WTC11 (cell line): ENCODE results near the gene GPC6. TPM values are rescaled to one million over a fixed set of nuclear protein-coding genes. Genes with fewer than 3 reads are reported as not detected.

Experiments used
- ATAC-seq: fragments of 200-7000 bp; cut with Tn5 transposase; 2 replicates; pipeline ENCODE4 v1.10.0; 2021; ENCODE audit warnings: mild to moderate bottlenecking, moderate library complexity
- CTCF ChIA-PET: fragments of 300-600 bp; sonication (Branson Sonifier 250); formaldehyde crosslinking; loops from one replicate; lab custom pipeline; 2021; ENCODE audit warnings: antibody characterized with exemption; lab: Charles Lee
- POLR2A ChIA-PET: fragments of 350-600 bp; sonication (Branson Sonifier 250); formaldehyde crosslinking; loops from one replicate; lab custom pipeline; 2021; ENCODE audit warnings: antibody characterized with exemption; lab: Charles Lee
- DNase-seq: peaks from one replicate; pipeline ENCODE4 v3.0.0; 2021; ENCODE audit warnings: low spot score
- H3K27ac Mint-ChIP-seq: 2 replicates; pipeline ENCODE4 v1.8.0; 2021; ENCODE audit warnings: mixed read lengths
- H3K27me3 Mint-ChIP-seq: 2 replicates; pipeline ENCODE4 v1.8.0; 2021; ENCODE audit warnings: low read depth, mild to moderate bottlenecking, moderate library complexity, mixed read lengths
- H3K36me3 Mint-ChIP-seq: 2 replicates; pipeline ENCODE4 v1.8.0; 2021; ENCODE audit warnings: mixed read lengths
- H3K4me1 Mint-ChIP-seq: 2 replicates; pipeline ENCODE4 v1.8.0; 2022; ENCODE audit warnings: mixed read lengths
- H3K4me3 Mint-ChIP-seq: 2 replicates; pipeline ENCODE4 v1.8.0; 2021; ENCODE audit warnings: mild to moderate bottlenecking, moderate library complexity, mixed read lengths
- H3K9me3 Mint-ChIP-seq: 2 replicates; pipeline ENCODE4 v1.8.0; 2021; ENCODE audit warnings: mixed read lengths
- CREB1 ChIP-seq: sonication (generic); formaldehyde crosslinking; IDR thresholded peaks from 2 replicates; pipeline ENCODE4 v1.8.0; 2023; ENCODE audit warnings: mild to moderate bottlenecking, missing genetic modification reagents
- ETV6 ChIP-seq: sonication (generic); formaldehyde crosslinking; IDR thresholded peaks from 2 replicates; pipeline ENCODE4 v1.8.1; 2022; ENCODE audit warnings: mild to moderate bottlenecking, missing genetic modification reagents
- GABPB1 ChIP-seq: sonication (generic); formaldehyde crosslinking; IDR thresholded peaks from 2 replicates; pipeline ENCODE4 v1.8.1; 2023; ENCODE audit warnings: mild to moderate bottlenecking, missing genetic modification reagents
- GRHL2 ChIP-seq: fragments of 250-450 bp; sonication (Bioruptor Pico); IDR thresholded peaks from 2 replicates; pipeline ENCODE4 v1.8.0; 2022; ENCODE audit warnings: mild to moderate bottlenecking, moderate library complexity; ENCODE audit not compliant: insufficient replicate concordance, severe bottlenecking
- JUN ChIP-seq: sonication (generic); formaldehyde crosslinking; IDR thresholded peaks from 2 replicates; pipeline ENCODE4 v1.8.0; 2023; ENCODE audit warnings: mild to moderate bottlenecking, missing genetic modification reagents
- NR1H2 ChIP-seq: sonication (generic); formaldehyde crosslinking; IDR thresholded peaks from 2 replicates; pipeline ENCODE4 v1.9.0; 2021; ENCODE audit warnings: mild to moderate bottlenecking, moderate library complexity, missing genetic modification reagents
- NR2C2 ChIP-seq: sonication (generic); formaldehyde crosslinking; IDR thresholded peaks from 2 replicates; pipeline ENCODE4 v1.8.0; 2022; ENCODE audit warnings: mild to moderate bottlenecking, missing genetic modification reagents
- PRRX2 ChIP-seq: fragments of 250-450 bp; sonication (Bioruptor Pico); IDR thresholded peaks from 2 replicates; pipeline ENCODE4 v1.8.0; 2021; ENCODE audit warnings: mild to moderate bottlenecking
- SP1 ChIP-seq: sonication (generic); formaldehyde crosslinking; conservative IDR thresholded peaks from 2 replicates; pipeline ENCODE4 v1.8.1; 2022; ENCODE audit warnings: missing genetic modification reagents
- TCF7 ChIP-seq: sonication (generic); formaldehyde crosslinking; IDR thresholded peaks from 2 replicates; pipeline ENCODE4 v1.8.0; 2022; ENCODE audit warnings: mild to moderate bottlenecking, low read depth, missing genetic modification reagents, moderate library complexity
- ZNF317 ChIP-seq: sonication (generic); formaldehyde crosslinking; IDR thresholded peaks from 2 replicates; pipeline ENCODE4 v1.8.1; 2023; ENCODE audit warnings: low read depth, mild to moderate bottlenecking, moderate library complexity, missing genetic modification reagents, borderline replicate concordance
- total RNA-seq: library from RNA; stranded (reverse); gene quantifications from 3 replicates; pipeline ENCODE4 v1.2.3, GENCODE V29; 2021
- TF ChIP-seq, protein P1 (sequence below): fragments of 250-450 bp; sonication (Bioruptor Pico); IDR thresholded peaks from 2 replicates; pipeline ENCODE4 v1.9.0; 2021; ENCODE audit warnings: mild to moderate bottlenecking
- TF ChIP-seq, protein P2 (sequence below): fragments of 250-450 bp; sonication (Bioruptor Pico); conservative IDR thresholded peaks from 2 replicates; pipeline ENCODE4 v1.9.0; 2021; ENCODE audit warnings: mild to moderate bottlenecking
- TF ChIP-seq, protein P3 (sequence below): sonication (generic); formaldehyde crosslinking; IDR thresholded peaks from 2 replicates; pipeline ENCODE4 v1.8.1; 2023; ENCODE audit warnings: mild to moderate bottlenecking, missing genetic modification reagents, moderate library complexity
- TF ChIP-seq, protein P4 (sequence below): fragments of 250-450 bp; sonication (Bioruptor Pico); IDR thresholded peaks from 2 replicates; pipeline ENCODE4 v1.9.0; 2021; ENCODE audit warnings: moderate library complexity, mild to moderate bottlenecking, inconsistent platforms, borderline replicate concordance
- TF ChIP-seq, protein P5 (sequence below): sonication (generic); formaldehyde crosslinking; conservative IDR thresholded peaks from 2 replicates; pipeline ENCODE4 v1.8.1; 2022; ENCODE audit warnings: mild to moderate bottlenecking, missing genetic modification reagents
- TF ChIP-seq, protein P6 (sequence below): sonication (generic); formaldehyde crosslinking; IDR thresholded peaks from 2 replicates; pipeline ENCODE4 v1.8.0; 2022; ENCODE audit warnings: mild to moderate bottlenecking, missing genetic modification reagents
- TF ChIP-seq, protein P7 (sequence below): sonication (generic); formaldehyde crosslinking; IDR thresholded peaks from 2 replicates; pipeline ENCODE4 v1.8.1; 2022; ENCODE audit warnings: low read depth, missing genetic modification reagents, borderline replicate concordance
- TF ChIP-seq, protein P8 (sequence below): sonication (generic); formaldehyde crosslinking; IDR thresholded peaks from 2 replicates; pipeline ENCODE4 v1.8.1; 2022; ENCODE audit warnings: missing genetic modification reagents, borderline replicate concordance
- TF ChIP-seq, protein P9 (sequence below): fragments of 200-600 bp; IDR thresholded peaks from 2 replicates; pipeline ENCODE4 v1.8.0; 2022; ENCODE audit warnings: antibody characterized with exemption
- TF ChIP-seq, protein P10 (sequence below): fragments of 250-450 bp; sonication (Bioruptor Pico); IDR thresholded peaks from 2 replicates; pipeline ENCODE4 v1.9.0; 2021; ENCODE audit warnings: mild to moderate bottlenecking

GPC6 gene
- total RNA-seq, 1 experiment from 2014 or later: 19.5 TPM

DNA sequence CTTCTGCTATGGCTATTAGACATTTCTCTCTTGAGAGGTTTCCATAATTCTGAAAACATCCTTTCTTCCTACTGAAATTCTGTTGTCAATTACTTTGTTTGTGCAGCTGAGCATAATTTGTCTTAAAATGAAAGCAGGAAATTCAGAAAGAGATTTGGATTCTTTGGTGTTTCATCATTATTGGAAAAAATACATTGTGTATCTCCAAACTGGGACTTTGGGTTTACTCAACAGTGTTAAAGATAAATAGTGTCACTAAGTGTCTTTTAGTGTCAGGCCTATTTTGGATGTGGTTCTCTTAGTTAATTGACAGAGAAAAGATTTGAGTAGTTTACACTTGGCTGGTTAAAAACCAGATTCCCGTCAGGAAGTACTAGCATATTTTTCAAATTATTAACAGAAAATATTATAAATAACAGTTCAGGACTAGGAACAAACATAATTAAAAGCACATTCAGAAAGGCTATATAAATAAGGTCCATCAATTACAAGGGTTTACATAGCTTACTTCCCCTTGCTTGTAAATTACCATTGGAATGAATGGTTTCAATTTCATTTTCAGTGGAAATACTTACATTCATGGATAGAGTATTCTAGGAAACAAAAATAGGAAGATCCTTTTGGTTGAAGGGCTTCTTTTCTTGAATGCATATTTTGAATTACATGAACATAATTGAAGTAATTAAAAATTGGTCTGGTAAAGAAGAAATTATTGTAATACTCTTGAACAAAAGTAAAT lies 483.1 kb downstream of the GPC6 start:
- ATAC-seq (no peak), DNase-seq (no peak)
- POLR2A ChIA-PET: no interaction called here
- TF ChIP-seq GRHL2 (CRISPR knock-in tag): no peak
- no peak for TF ChIP-seq NR1H2
- TF ChIP-seq, protein P1, sequence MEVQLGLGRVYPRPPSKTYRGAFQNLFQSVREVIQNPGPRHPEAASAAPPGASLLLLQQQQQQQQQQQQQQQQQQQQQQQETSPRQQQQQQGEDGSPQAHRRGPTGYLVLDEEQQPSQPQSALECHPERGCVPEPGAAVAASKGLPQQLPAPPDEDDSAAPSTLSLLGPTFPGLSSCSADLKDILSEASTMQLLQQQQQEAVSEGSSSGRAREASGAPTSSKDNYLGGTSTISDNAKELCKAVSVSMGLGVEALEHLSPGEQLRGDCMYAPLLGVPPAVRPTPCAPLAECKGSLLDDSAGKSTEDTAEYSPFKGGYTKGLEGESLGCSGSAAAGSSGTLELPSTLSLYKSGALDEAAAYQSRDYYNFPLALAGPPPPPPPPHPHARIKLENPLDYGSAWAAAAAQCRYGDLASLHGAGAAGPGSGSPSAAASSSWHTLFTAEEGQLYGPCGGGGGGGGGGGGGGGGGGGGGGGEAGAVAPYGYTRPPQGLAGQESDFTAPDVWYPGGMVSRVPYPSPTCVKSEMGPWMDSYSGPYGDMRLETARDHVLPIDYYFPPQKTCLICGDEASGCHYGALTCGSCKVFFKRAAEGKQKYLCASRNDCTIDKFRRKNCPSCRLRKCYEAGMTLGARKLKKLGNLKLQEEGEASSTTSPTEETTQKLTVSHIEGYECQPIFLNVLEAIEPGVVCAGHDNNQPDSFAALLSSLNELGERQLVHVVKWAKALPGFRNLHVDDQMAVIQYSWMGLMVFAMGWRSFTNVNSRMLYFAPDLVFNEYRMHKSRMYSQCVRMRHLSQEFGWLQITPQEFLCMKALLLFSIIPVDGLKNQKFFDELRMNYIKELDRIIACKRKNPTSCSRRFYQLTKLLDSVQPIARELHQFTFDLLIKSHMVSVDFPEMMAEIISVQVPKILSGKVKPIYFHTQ (CRISPR knock-in tag): no peak
- TF ChIP-seq, protein P2, sequence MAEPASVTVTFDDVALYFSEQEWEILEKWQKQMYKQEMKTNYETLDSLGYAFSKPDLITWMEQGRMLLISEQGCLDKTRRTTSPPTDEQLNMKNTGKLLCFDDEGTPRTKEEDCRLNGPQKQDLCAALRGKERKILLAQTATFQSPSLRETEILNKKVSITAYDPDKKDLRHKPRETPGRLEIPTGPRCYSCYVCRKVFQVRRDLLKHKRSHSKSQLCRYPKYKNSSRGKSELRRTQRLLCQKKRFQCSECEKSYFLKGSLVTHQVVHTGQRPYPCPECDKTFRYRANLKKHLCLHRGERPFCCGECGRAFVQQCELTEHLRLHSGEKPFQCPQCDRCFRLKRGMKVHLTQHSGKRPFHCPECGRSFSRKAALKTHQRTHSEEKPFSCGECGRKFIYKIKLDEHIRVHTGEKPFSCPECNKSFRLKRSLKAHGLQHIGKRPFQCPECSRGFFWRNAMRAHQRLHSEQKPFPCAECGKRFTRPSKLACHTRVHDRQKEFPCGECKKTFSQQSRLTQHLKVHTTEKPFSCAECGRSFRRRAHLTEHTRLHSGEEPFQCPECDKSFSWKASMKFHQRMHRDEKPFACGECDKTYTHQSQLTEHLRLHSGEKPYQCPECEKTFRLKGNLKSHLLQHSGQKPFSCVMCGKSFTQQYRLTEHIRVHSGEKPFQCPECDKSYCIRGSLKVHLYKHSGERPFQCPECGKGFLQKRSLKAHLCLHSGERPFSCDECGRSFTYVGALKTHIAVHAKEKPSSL: no peak
- TF ChIP-seq, protein P3, sequence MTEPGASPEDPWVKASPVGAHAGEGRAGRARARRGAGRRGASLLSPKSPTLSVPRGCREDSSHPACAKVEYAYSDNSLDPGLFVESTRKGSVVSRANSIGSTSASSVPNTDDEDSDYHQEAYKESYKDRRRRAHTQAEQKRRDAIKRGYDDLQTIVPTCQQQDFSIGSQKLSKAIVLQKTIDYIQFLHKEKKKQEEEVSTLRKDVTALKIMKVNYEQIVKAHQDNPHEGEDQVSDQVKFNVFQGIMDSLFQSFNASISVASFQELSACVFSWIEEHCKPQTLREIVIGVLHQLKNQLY: no peak
- TF ChIP-seq, protein P4, sequence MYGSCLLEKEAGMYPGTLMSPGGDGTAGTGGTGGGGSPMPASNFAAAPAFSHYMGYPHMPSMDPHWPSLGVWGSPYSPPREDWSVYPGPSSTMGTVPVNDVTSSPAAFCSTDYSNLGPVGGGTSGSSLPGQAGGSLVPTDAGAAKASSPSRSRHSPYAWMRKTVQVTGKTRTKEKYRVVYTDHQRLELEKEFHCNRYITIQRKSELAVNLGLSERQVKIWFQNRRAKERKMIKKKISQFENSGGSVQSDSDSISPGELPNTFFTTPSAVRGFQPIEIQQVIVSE (CRISPR knock-in tag): no peak
- TF ChIP-seq ZNF317: no peak
- TF ChIP-seq, protein P5, sequence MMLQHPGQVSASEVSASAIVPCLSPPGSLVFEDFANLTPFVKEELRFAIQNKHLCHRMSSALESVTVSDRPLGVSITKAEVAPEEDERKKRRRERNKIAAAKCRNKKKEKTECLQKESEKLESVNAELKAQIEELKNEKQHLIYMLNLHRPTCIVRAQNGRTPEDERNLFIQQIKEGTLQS (CRISPR knock-in tag): no peak
- no peak for TF ChIP-seq PRRX2
- TF ChIP-seq, all 79 proteins: peak for 0
- Mint-ChIP-seq H3K36me3 (peaks cover 12% of the 10 kb centered on the region), H3K27me3 (no peaks in the 10 kb centered on the region; the same call in 1 of the 2 replicates), H3K4me3 (no peak overlapping the region), H3K9me3 (peaks cover 27% of the 10 kb centered on the region), H3K4me1 (peaks cover 2% of the 10 kb centered on the region; the same call in 1 of the 2 replicates), H3K27ac (no peak overlapping the region)
- CTCF ChIA-PET: no interaction called here

DNA sequence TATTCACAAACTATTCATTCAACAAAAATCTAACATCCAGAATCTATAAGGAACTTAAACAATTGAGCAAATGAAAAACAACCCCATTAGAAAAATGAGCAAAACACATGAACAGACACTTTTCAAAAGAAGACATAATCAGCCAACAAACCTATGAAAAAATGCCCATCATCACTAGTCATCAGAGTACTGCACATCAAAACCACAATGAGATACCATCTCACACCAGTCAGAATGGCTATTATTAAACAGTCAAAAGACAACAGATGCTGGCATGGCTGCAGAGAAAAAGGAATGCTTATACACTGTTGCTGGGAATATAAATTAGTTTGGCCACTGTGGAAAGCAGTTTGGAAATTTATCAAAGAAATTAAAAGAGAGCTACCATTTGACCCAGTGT lies 487.6 kb downstream of the GPC6 start:
- H3K36me3 Mint-ChIP-seq: peaks cover 16% of the 10 kb centered on the region
- ATAC-seq (no peak), DNase-seq (no peak)
- no peak overlapping the region for H3K27ac Mint-ChIP-seq
- no peaks in the 10 kb centered on the region; the same call in 1 of the 2 replicates for H3K27me3 Mint-ChIP-seq
- POLR2A ChIA-PET: no interaction called here
- peaks cover 39% of the 10 kb centered on the region for H3K9me3 Mint-ChIP-seq
- CTCF ChIA-PET: no interaction called here
- no peak overlapping the region for H3K4me3 Mint-ChIP-seq
- H3K4me1 Mint-ChIP-seq: no peaks in the 10 kb centered on the region
- TF ChIP-seq JUN (CRISPR knock-in tag) (no peak), GABPB1 (CRISPR knock-in tag) (no peak), ETV6 (CRISPR knock-in tag) (no peak), SP1 (CRISPR knock-in tag) (no peak), TCF7 (CRISPR knock-in tag) (no peak), CREB1 (CRISPR knock-in tag) (no peak), NR2C2 (no peak), ZNF317 (no peak)
- TF ChIP-seq, protein P6, sequence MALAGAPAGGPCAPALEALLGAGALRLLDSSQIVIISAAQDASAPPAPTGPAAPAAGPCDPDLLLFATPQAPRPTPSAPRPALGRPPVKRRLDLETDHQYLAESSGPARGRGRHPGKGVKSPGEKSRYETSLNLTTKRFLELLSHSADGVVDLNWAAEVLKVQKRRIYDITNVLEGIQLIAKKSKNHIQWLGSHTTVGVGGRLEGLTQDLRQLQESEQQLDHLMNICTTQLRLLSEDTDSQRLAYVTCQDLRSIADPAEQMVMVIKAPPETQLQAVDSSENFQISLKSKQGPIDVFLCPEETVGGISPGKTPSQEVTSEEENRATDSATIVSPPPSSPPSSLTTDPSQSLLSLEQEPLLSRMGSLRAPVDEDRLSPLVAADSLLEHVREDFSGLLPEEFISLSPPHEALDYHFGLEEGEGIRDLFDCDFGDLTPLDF (CRISPR knock-in tag): no peak
- TF ChIP-seq, protein P7, sequence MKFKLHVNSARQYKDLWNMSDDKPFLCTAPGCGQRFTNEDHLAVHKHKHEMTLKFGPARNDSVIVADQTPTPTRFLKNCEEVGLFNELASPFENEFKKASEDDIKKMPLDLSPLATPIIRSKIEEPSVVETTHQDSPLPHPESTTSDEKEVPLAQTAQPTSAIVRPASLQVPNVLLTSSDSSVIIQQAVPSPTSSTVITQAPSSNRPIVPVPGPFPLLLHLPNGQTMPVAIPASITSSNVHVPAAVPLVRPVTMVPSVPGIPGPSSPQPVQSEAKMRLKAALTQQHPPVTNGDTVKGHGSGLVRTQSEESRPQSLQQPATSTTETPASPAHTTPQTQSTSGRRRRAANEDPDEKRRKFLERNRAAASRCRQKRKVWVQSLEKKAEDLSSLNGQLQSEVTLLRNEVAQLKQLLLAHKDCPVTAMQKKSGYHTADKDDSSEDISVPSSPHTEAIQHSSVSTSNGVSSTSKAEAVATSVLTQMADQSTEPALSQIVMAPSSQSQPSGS: no peak
- TF ChIP-seq, protein P8, sequence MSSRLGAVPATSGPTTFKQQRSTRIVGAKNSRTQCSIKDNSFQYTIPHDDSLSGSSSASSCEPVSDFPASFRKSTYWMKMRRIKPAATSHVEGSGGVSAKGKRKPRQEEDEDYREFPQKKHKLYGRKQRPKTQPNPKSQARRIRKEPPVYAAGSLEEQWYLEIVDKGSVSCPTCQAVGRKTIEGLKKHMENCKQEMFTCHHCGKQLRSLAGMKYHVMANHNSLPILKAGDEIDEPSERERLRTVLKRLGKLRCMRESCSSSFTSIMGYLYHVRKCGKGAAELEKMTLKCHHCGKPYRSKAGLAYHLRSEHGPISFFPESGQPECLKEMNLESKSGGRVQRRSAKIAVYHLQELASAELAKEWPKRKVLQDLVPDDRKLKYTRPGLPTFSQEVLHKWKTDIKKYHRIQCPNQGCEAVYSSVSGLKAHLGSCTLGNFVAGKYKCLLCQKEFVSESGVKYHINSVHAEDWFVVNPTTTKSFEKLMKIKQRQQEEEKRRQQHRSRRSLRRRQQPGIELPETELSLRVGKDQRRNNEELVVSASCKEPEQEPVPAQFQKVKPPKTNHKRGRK (CRISPR knock-in tag): no peak
- TF ChIP-seq, protein P9, sequence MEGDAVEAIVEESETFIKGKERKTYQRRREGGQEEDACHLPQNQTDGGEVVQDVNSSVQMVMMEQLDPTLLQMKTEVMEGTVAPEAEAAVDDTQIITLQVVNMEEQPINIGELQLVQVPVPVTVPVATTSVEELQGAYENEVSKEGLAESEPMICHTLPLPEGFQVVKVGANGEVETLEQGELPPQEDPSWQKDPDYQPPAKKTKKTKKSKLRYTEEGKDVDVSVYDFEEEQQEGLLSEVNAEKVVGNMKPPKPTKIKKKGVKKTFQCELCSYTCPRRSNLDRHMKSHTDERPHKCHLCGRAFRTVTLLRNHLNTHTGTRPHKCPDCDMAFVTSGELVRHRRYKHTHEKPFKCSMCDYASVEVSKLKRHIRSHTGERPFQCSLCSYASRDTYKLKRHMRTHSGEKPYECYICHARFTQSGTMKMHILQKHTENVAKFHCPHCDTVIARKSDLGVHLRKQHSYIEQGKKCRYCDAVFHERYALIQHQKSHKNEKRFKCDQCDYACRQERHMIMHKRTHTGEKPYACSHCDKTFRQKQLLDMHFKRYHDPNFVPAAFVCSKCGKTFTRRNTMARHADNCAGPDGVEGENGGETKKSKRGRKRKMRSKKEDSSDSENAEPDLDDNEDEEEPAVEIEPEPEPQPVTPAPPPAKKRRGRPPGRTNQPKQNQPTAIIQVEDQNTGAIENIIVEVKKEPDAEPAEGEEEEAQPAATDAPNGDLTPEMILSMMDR: no peak
- TF ChIP-seq, protein P10, sequence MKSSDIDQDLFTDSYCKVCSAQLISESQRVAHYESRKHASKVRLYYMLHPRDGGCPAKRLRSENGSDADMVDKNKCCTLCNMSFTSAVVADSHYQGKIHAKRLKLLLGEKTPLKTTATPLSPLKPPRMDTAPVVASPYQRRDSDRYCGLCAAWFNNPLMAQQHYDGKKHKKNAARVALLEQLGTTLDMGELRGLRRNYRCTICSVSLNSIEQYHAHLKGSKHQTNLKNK (CRISPR knock-in tag): no peak
